HG03457 (cell line): ENCODE data around the gene EPHA6.
"Not testable (repeated sequence)": the region's sequence is repeated elsewhere in the genome, so short reads cannot be mapped to it uniquely, and the experiment has no call there.

Source experiments
- ATAC-seq: cut with Tn5 transposase; IDR thresholded peaks from one replicate; pipeline ENCODE4 v1.9.1; 2021; ENCODE audit warnings: moderate number of reproducible peaks; ENCODE audit not compliant: unreplicated experiment

Gene EPHA6

DNA sequence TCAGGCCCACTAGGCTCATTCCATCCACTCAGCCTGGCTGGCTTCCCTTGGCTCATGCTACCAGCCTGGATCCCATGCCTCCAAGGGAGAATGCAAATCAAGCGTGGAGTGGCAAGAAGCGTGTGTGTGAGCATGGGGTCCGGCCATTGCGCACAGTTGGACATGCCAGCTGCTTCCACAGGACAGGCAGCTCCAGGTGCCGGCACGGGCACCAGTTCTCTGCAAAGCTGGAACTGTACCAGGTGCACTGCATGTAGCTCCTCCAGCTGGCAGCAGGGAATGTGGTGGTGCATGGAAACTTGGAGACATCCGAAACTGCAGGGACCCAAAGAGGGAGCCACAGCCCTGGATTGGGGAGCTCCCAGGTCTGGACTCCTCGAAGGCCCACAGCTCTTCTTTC, 449.8 kb downstream of the EPHA6 start:
- no peak for ATAC-seq

DNA sequence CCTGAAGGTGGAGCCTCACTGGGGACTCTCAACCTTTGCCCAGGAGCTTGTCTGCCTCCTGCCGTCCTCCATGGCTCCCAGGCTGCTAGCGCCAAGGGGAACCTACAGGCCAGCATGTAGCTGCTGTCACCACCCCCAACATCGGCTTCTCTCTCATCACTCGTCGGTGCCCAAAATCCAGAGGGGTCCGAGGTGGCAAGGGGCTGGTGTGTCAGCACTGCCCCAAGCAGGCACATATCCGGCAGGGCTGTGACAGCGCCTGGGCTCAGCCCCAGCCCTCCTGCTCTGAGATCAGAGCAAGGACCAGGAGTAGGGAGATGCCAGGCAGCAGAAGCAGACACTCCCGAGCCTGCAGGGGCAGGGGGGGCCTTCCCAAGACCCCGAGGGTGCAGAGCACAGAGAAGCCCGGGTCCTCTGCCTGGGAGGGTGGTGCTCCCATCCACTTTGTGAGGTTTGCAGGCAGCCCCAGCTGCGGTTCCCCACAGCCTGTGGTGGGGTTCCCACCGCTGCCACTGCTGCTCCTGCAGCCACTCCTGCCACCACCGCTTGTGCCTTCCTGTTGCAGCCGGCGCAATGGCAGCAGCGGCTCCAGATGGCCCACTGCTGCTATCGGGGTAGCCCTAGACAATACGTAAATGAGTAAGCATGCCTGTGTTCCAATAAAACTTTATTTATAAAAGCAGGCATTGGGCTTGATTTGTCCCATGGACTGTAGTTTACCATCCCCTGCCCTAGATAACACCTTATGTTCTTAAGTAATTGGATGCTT, 451.0 kb downstream of the EPHA6 start:
- no peak for ATAC-seq

DNA sequence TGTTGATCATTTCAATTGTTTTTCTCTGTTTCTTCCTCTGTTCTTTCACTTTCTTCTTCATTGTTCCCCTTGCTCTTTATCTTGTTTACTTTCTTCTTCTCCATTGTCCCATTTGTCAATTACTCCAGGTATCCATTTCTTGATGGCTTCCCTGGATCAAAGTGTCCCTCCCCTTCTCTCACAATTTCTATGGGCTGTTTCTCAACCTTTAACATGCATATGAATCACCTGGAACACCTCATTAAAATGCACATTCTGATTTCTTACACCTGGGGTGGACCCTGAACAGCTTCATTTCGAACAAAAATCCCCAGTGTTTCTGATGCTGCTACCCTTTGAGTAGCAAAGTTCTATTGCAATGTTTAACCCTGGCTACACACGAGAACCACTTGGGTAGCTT, 454.8 kb downstream of the EPHA6 start:
- ATAC-seq = no peak

DNA sequence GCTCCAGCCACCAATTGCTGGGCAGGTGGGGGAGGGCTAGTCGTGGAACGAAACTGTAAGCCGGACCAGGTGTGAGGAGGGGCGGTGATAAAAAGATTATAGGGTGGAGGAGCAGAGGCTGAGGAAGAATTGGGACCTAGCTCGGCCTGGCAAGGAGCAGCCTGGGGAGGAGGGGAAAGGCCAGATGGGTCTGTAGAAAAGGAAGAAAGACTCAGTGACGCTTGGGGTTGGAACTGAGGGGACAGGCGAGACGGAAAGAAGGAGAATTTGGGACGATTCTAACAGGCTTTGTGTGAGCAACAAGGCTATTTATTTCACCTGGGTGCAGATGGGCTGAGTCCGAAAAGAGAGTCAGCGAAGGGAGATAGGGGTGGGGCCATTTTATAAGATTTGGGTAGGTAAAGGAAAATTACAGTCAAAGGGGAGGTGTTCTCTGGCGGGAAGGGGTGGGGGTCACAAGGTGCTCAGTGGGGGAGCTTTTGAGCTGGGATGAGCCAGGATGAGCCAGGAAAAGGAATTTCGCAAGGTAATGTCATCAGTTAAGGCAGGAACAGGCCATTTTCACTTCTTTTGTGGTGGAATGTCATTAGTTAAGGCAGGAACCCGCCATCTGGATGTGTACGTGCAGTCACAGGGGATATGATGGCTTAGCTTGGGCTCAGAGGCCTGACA, 462.6 kb downstream of the EPHA6 start:
- ATAC-seq = not testable (repeated sequence)

DNA sequence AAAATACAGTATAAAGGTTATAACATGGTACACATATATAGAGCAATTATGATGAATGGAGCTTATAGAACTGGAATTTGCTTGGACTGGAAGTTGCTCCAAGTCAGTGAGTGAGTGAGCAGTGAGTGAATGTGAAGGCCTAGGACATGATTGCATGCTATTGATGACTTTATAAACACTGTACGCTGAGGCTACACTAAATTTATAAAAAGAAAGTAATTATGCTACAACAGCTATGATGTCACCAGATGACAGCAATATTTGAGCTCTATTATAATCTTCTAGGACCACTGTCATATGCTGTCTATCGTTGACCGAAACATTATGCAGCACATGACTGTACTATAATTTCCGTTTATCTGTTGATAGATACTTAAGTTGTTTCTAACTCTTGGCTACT, 463.3 kb downstream of the EPHA6 start:
- no peak for ATAC-seq

DNA sequence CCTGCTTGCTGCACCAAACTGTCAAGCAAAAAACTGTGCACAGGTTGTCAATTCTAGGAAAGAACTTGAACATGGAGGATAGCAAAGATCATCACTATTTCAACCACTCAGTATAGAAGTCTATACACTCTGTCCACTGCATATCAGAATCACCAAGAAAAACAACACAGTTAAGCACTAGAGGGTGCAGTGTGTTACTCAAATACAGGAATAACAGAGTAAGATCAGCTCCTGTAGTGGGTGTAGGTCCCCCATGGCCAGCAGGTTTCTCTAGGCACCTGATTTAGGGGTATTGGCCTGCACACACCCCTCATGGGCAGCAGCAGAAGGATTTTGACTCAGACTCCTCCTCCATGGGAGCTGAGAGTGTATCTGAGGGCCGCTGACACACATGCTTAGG, 464.1 kb downstream of the EPHA6 start:
- ATAC-seq = no peak

DNA sequence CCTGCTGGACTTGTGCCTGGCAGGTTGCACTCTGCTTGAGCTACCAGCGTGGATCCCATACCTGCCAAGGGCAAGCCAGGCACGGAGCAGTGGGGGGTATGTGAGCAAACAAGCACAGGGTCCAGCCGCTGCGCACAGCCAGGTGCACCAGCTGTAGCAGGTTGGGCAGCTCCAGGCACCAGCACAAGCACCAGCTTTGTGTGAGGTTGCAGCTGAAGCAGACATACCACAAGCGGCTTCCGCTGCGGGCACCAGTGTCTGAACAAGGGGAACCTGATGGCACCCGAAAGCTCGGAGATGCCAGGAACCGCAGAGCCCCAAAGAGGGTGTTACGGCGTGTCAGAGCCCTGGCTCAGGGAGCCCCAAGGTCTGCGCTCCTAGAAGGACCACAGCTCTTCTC, 477.5 kb downstream of the EPHA6 start:
- ATAC-seq = no peak

DNA sequence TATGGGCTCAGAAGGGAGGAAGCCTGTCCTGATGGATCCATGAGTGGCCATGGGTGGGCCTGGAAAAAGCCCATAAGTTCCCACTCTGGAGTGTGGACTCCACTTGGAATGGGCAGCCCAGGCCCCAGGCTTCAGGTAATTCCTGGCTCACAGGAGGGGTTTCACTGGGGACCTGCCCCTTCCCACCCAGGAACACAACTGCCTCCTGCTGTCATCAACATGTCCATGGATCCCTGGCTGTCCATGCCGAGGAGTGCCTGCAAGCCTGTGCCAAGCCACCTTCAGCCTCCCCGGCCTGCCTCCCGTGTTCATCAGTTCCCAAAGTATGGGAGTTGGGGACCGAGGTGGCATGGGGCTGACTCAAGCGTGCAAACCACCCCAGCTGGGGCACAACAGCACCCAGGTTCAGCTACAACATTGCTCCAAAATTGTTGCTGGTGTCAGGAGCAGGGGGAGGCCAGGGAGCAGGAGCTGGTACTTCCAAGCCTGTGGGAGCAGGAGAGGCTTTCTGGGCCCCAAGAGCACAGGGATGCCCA, 479.3 kb downstream of the EPHA6 start:
- no peak for ATAC-seq

DNA sequence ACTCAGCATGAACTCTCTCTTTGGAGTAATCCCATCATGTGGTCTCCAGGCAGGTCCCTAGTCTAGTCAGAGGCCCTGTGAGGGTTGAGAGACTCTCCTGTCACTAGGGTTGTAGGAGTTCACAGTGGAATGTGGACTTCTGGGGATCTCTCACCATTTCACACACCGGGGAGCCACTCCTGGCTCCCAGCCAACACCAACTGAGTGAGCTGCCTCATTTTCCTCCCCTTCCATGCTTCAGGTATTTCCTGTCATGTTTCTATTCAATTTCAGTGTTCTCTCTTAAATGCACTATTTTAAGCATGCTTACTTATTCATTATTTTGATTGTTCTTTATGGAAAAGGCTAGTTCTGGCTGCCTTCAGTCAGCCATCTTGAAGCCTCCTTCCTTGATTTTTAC, 482.6 kb downstream of the EPHA6 start:
- no peak for ATAC-seq

DNA sequence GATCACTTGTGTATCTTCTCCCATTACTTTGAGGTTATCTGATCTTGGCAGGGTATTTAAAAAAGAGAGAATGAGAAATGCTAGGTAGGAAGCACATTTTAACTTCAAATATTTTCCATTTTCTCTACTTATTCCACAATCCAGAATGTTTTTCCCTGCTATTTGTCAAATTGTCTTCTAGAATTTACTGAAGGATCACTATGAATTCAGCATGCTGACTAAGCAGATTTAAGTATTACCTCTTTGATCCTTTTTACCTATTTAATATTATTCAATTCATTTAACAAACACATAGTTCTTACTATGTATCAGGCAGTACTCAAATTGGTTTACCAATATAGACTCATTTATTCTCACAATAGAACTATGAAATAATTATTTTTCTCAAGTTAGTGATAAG, 486.7 kb downstream of the EPHA6 start:
- ATAC-seq = no peak

DNA sequence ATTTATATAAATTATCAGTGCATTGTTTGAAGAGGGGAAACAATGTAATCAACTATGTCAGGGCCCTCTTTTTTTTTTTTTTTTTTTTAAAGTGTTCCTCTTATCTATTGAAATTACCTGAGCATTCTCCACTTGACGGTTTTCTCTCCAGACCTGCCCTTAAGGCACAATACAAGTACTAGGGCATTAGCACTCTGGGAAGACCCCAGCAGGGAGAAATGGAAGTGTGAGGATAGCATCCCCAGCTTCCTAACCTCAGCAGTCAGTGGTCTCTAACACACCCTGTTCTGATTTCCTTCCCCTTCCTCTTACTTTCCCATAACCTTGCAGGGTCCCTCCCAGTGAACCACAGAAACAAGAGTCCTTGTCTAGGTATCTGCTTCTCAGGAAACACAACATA, 491.8 kb downstream of the EPHA6 start:
- ATAC-seq = no peak

DNA sequence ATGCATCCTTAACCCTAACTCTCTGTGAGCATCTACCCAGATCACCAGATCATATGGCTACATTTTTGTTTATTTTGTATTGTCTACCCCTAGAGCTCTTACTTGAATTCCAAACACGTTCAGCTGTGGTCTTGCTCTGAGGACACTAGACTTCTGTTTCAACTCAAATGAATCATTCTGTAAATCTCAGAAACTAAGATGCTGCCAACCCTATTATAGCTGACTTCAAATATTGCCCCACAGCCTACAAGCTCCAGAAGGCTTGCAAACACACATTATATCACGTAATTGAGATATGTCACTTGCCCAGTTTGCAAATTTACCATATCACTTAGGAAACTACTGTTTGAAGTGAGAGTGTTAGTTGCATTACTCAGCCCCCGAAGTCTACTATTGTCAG, 524.0 kb downstream of the EPHA6 start:
- no peak for ATAC-seq

DNA sequence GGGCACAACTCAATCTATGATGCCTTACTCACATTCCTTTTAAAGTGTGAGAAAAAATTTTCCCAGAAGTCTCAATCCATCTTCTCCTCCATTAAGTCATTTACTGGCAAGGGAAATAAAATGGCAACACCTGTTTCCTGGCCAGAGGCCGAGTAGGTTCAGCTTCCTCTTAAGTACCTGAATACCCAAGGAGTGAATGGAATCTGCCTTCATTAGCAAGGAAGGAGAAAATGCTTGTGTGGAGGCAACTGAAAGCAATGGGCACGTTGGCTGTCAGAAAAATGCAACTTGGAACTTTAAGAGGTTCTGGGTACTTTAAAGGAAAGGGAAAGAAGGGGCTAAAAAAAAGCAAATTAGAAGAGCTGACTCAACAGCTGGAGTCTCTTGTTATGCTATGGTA, 526.5 kb downstream of the EPHA6 start:
- ATAC-seq = no peak

DNA sequence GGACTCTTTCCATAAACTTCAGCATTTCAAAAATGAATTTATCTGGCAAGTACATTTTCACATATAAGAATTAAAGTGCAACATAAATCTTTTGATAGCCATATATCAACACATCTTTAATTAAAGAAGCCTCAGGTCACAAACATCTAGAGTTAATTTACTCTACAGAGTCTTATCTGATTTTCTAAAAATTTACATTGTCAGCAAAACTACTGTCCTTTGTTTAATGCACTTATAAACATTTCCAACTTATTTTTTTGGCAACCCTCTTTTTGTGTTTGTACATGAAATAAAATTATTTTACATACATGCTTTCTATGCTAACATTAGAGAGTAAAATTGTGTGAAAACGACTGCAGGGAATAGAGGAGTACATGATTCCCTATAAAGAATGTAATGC, 533.4 kb downstream of the EPHA6 start:
- ATAC-seq = no peak

DNA sequence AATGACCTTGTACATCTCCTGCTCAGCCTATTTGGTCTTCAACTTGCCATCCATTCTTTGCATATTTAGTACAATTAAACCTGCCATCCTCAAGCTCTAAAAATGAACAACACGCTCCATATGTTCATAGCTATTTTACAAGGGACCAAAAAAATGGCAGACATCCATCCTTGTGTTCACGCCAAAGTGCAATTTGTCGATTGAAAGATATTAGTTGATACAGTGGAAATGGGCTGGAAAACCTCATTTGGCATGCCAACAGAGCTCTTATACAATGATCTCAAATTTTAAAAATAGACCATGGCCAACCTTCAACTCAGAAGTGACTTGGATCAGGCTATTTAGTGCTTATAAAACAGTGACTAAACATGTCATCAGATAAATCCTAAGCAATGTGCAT, 536.6 kb downstream of the EPHA6 start:
- no peak for ATAC-seq

DNA sequence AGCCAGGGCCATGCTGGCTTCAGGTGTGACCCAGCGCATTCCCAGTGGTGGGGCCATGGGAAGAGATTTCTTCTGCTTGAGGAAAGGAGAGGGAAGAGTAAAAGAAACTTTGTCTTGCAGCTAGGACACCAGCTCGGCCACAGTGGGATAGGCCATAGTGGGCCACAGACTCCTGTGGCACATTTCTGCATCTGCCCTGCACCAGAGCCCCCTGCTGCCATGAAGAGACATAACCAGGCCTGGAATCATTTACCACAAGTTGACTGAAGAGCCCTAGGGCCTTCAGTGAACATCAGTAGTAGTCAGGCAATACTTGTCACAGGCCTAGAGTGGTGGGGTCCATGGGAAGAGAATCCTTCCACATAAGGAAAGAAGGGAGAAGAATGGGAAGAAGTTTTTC, 538.8 kb downstream of the EPHA6 start:
- no peak for ATAC-seq

DNA sequence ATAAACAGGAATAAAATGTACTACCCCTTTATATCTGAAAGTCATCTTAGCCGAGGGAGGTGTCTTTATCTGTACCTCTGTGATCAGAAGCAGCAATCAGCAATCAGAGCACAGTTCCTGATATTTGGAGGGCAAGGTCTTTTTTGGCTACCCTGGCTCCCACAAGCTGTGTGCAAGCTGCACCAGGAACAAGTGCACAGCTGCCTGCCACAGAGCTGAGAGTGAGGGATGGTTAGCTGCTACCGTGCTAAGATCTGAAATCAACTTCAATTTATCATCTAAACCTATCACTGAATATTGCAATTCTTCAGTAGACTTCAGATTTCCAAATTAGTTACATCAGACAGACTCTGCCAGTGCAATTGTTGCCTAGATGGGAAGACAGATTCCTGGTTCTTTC, 545.6 kb downstream of the EPHA6 start:
- no peak for ATAC-seq

DNA sequence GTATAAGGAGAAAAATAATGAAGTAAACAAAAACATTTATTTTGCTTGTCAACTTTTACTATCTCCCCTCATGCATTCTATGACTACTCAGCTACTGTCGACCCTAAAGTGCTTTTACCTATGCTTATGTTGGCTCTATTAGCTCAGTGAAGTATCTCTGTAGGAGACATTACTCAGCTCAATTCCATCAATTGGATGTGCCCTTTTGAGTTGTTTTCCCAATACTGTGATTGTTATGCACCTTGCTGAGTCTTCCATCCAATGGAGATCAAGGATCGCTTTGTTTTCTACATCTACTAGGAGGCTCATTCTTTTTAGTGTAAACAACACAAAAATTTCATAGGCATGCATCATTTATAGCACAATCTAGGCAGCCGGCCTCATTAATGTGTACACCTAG, 546.4 kb downstream of the EPHA6 start:
- ATAC-seq = no peak

DNA sequence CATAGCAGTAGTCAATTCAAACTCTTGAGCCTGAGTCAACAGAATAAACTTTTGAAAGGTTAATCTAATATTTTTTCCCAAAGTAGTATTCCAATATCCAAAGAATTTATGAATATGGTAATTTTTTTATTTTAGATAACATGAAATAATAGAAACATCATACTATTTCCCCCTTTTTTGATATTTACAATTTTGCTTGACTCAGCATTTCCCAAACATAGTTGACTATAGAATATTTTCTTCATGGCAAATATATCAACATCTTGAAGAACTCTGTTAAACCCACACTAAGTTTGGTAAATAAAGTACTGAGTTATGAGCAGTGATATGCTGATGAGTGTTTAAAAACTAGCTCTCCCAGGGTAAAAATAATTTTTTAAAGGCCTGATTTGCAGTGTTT, 570.2 kb downstream of the EPHA6 start:
- ATAC-seq = no peak

DNA sequence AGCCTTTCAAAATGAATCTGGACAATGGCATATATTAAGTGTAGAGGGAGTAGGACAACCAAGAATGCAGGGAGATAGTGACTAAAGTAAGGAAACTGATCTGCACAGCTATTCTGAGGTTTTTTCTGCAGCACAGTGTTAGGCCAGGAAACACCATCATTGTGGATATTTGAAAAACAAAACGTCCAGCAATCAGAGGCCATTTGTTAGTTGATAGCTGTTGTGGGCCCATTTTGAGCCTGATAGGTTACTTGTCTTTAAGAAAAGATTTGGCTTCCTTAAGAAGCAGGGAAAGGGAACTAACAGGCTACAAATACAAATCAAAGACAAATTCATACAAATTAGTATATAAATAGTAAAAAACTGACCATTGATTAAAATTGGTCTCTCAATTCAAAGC, 574.4 kb downstream of the EPHA6 start:
- no peak for ATAC-seq

DNA sequence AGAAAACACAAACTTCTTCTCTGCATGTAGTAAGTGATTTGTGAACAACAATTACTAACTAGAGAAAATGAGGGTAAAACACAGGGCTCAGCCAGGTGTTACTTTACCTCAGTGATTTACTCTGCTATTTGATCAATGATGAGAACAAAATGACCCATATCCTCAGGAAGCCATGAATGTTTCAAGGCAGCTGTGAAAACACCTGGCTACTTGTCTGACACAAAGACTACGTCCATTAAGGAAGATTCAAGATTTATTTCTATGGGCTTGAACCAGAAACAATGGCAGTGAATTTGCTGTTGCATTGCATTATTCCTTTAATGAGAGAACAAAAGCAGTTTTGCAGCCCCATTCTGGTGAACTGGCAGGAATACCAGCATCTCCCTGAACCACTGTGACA, 575.5 kb downstream of the EPHA6 start:
- ATAC-seq = no peak

DNA sequence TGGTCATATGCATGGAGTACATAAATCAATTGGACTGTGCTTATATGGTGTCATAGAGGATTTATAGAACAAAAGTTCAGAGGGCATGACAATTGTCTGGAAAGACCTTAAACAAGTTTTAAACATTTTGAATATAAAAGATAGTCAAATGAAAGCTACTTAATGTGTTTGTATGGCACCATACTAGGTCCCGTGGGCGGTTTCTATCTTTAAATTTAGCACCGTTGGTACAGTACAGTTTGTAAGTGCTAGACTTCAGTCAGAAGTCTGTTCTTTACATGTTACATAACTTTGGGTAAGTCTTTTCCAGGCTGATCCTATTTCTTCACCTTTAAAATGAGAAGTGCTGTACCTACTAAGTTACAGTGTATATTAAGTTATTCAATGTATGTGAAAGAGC, 576.8 kb downstream of the EPHA6 start:
- ATAC-seq = no peak

DNA sequence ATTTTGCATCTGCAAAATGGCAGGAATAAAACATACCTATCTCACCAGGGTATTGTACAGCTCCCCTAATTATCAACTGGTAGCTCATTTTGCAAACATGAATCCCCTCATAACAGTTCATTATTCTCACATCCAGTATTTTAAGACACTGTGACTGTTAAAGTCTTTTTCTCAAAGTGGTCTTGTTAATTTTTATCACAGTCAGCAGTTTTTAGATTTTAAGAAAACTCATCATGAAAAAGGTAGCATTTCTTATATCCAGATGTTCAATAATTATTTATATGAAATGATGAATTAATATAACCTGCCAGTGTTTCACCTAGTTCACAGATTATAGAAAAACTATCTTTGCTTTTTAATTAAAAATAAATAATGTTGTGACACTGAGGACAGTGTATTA, 595.2 kb downstream of the EPHA6 start:
- no peak for ATAC-seq
